Spinal cord (tissue), 10 donors: Measurements from ENCODE around the gene KRTAP10-5. TPM values are rescaled to one million over a fixed set of nuclear protein-coding genes. Genes with fewer than 3 reads are reported as not detected.
"Not testable (repeated sequence)": the region's sequence is repeated elsewhere in the genome, so short reads cannot be mapped to it uniquely, and the experiment has no call there.

ENCODE experiments used
- DNase-seq, 6 donors: peaks; one replicate each; pipeline versions ENCODE4 v3.0.0 to v3.0.0-alpha.2; 2013 to 2015; ENCODE audit warnings: low spot score in 6 of 6, low read depth in 4 of 6
- H3K27ac ChIP-seq: one replicate; pipeline ENCODE4 v1.5.1; 2013; ENCODE audit warnings: low read depth, low read length, control low read depth
- H3K27me3 ChIP-seq: one replicate; pipeline ENCODE4 v1.6.1; 2013; ENCODE audit warnings: low read length; ENCODE audit not compliant: control insufficient read depth, insufficient read depth
- H3K36me3 ChIP-seq: one replicate; pipeline ENCODE4 v1.6.1; 2013; ENCODE audit warnings: low read length; ENCODE audit not compliant: control insufficient read depth, insufficient read depth
- H3K4me1 ChIP-seq: one replicate; pipeline ENCODE4 v1.6.1; 2013; ENCODE audit warnings: low read length; ENCODE audit not compliant: control insufficient read depth, insufficient read depth
- H3K4me3 ChIP-seq: one replicate; pipeline ENCODE4 v1.5.1; 2013; ENCODE audit warnings: low read depth, low read length, control low read depth
- H3K9me3 ChIP-seq: one replicate; pipeline ENCODE4 v1.6.1; 2013; ENCODE audit warnings: low read length; ENCODE audit not compliant: control insufficient read depth, insufficient read depth
- WGBS: methylation state at CpG from one replicate; pipeline ENCODE4 v1.1.5; 2013; ENCODE audit warnings: missing lambda C conversion rate; ENCODE audit not compliant: insufficient coverage; 5-methylcytosine and 5-hydroxymethylcytosine counted together
- long read RNA-seq, 4 donors: transcript quantifications; one replicate each; lab custom pipeline, GENCODE V29; 2026
- polyA plus RNA-seq, 2 donors: library from polyadenylated mRNA; unstranded; fragments of 120-200 nt; gene quantifications; one replicate each; pipeline ENCODE4 v1.2.1, GENCODE V29; 2013; ENCODE audit not compliant: insufficient read length in 2 of 2
- total RNA-seq, 2 donors: library from RNA; depleted of rRNA in 1 of 2; stranded (reverse); fragments of 120-200 nt in 1 of 2; fragments of >200 nt in 1 of 2; gene quantifications; one replicate each; pipeline versions ENCODE4 v1.2.3 to v1.2.4, GENCODE V29; 2013 to 2014
- donor health status: healthy.

Gene KRTAP10-5, protein sequence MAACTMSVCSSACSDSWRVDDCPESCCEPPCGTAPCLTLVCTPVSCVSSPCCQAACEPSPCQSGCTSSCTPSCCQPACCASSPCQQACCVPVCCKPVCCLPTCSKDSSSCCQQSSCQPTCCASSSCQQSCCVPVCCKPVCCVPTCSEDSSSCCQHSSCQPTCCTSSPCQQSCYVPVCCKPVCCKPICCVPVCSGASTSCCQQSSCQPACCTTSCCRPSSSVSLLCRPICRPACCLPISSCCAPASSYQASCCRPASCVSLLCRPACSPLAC
- total RNA-seq: not detected
- polyA plus RNA-seq: not detected
- long read RNA-seq, donor 1: 0 reads
- long read RNA-seq, donor 2: 0 reads
- long read RNA-seq, donor 3: 0 reads
- long read RNA-seq, donor 4: 0 reads

DNA sequence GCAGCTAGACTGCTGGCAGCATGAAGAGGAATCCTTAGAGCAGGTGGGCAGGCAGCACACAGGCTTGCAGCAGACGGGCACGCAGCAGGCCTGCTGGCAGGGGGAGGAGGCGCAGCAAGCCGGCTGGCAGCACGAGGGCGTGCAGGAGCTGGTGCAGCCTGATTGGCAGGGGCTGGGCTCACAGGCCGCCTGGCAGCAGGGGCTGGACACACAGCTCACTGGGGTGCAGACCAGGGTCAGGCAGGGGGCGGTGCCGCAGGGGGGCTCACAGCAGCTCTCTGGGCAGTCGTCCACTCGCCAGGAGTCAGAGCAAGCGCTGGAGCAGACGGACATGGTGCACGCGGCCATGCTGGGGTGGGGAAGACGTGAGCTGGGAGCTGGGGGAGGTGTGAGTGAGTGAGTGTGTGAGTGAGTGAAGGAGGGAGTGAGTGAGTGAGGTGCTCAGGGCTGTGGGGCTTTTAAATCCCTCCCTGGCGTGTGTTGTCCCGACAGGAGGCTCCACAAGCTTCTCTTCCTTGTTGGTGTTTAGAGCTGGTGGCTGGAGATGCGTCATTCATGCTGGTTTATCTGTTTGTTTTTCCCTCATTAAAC lies at the start of gene KRTAP10-5:
KRTAP10-5 (minus strand) TSS at position 374 of the 591 bp plus-strand sequence; CDS start at position 348, 26 bp downstream.
- not testable (repeated sequence) for DNase-seq, H3K4me3 ChIP-seq
- WGBS: 24% methylated on average over 19 of the region's 19 CpGs

GRCh38 chr21:44628707-44629391 lies 48.4 kb upstream of the KRTAP10-5 start:
- H3K4me1 ChIP-seq: peaks cover 3% of the 10 kb centered on the region
- 70% methylated on average over 18 of the region's 18 CpGs for WGBS
- H3K36me3 ChIP-seq: no peaks in the 10 kb centered on the region
- no peak overlapping the region for H3K4me3 ChIP-seq
- H3K27me3 ChIP-seq: no peaks in the 10 kb centered on the region
- H3K27ac ChIP-seq: no peak overlapping the region
- DNase-seq: no peak
- peaks cover 7% of the 10 kb centered on the region for H3K9me3 ChIP-seq

More for the DNA sequence above, at the start of gene KRTAP10-5:
- H3K36me3 ChIP-seq, H3K9me3 ChIP-seq, H3K27ac ChIP-seq, H3K27me3 ChIP-seq, H3K4me1 ChIP-seq: not testable (repeated sequence)

GRCh38 chr21:44627831-44628233 lies 47.4 kb upstream of the KRTAP10-5 start:
- WGBS: 48% methylated on average over 10 of the region's 15 CpGs
- not testable (repeated sequence) for H3K4me3 ChIP-seq, H3K4me1 ChIP-seq, DNase-seq, H3K36me3 ChIP-seq, H3K27me3 ChIP-seq, H3K27ac ChIP-seq
- H3K9me3 ChIP-seq: peaks cover 12% of the 10 kb centered on the region

DNA sequence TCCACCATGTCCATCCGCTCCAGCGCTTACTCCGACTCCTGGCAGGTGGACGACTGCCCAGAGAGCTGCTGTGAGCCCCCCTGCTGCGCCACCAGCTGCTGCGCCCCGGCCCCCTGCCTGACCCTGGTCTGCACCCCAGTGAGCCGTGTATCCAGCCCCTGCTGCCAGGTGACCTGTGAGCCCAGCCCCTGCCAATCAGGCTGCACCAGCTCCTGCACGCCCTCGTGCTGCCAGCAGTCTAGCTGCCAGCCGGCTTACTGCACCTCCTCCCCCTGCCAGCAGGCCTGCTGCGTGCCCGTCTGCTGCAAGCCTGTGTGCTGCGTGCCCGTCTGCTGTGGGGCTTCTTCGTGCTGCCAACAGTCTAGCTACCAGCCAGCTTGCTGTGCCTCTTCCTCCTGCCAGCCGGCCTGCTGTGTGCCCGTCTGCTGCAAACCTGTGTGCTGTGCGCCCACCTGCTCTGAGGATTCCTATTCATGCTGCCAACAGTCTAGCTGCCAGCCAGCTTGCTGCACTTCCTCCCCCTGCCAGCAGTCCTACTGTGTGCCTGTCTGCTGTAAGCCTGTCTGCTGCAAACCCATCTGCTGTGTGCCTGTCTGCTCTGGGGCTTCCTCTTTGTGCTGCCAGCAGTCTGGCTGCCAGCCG lies 46.9 kb upstream of the KRTAP10-5 start:
- H3K36me3 ChIP-seq, H3K27ac ChIP-seq, H3K4me3 ChIP-seq, H3K4me1 ChIP-seq, H3K27me3 ChIP-seq, DNase-seq: not testable (repeated sequence)
- H3K9me3 ChIP-seq: peaks cover 12% of the 10 kb centered on the region
- WGBS: 72% methylated on average over 15 of the region's 20 CpGs

DNA sequence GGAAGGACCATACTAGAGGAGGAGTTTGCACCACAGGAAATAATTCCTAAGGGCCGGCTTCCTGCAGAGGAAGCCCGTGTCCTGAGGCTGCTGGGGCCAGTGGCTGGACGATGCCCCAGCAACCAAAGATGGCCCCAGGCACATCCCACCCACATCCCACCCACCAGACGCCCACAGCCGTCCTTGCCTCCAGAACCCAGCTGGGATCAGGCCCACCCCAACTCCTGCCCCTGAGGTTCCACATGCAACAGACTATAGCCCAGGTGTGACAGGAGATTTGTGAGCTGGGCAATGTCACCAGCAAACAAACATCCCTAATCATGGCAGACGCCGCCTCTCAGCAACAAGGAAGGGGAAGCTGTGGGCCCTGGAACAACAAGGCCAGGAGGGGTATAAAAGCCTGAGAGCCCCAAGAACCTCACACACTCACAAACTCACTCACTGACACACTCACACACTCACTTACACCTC lies 46.3 kb upstream of the KRTAP10-5 start, which contains the start of gene KRTAP10-9:
KRTAP10-9 (plus strand) TSS at position 421 of the 471 bp plus-strand sequence. CDS start 79 bp downstream, outside the sequence.
- H3K27ac ChIP-seq: no peak within 1 kb of the TSS
- peaks cover 3% of the 10 kb centered on the region for H3K4me1 ChIP-seq
- no peak within 1 kb of the TSS for H3K4me3 ChIP-seq
- no peaks in the 10 kb centered on the region for H3K27me3 ChIP-seq
- H3K9me3 ChIP-seq: peaks cover 9% of the 10 kb centered on the region
- no peak for DNase-seq
- WGBS: 68% methylated on average over 7 of the region's 7 CpGs
- H3K36me3 ChIP-seq: no peaks in the 10 kb centered on the region

DNA sequence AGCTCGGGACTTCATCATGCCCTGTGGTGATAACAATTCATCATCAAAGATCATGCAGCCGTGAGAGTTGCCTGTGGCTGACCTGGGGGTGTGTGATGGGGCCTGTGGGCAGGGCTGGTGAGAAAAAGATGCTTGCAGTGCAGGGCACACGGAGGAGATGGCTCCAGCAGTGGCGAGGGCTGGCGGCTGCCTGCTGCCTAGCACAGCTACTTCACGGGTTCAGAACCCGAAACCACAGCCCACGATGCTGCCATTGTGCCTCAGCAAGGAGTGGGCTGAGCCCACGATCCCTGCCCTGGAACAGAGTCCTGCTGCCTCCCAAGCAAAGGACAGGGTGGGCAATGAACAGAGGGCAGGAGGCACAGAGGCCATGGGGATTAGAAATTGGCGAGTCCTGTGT lies 45.9 kb upstream of the KRTAP10-5 start:
- Histone ChIP-seq H3K9me3 (peaks cover 7% of the 10 kb centered on the region), H3K4me1 (peaks cover 3% of the 10 kb centered on the region), H3K36me3 (no peaks in the 10 kb centered on the region), H3K27ac (no peak overlapping the region), H3K27me3 (no peaks in the 10 kb centered on the region), H3K4me3 (no peak overlapping the region)
- DNase-seq: no peak
- 78% methylated on average over 10 of the region's 10 CpGs for WGBS

DNA sequence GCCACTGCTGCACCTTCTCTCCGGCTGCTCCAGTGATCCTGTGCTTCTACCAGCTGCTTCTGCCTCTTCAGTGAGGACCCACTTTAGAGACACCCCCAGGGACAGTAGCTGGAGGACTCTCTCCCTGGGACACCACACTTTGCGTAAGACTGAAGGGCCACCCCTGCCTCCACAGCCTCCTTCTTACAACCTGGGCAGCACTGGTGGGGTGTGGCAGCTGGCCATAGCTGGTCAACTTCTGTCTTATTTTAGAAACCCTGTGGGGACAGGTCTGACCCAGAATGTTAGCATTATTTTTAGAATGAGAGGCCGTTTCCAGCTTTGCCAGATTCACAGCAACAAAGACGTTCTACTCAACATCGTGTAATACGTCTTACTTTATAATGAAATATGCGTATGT lies 45.4 kb upstream of the KRTAP10-5 start:
- H3K9me3 ChIP-seq: peaks cover 7% of the 10 kb centered on the region
- 92% methylated on average over 2 of the region's 7 CpGs for WGBS
- H3K4me3 ChIP-seq: no peak overlapping the region
- H3K27me3 ChIP-seq: no peaks in the 10 kb centered on the region
- H3K27ac ChIP-seq: no peak overlapping the region
- H3K4me1 ChIP-seq: peaks cover 3% of the 10 kb centered on the region
- no peak for DNase-seq
- H3K36me3 ChIP-seq: no peaks in the 10 kb centered on the region

- H3K27me3 ChIP-seq: no peaks in the 10 kb centered on the region
- H3K36me3 ChIP-seq: no peaks in the 10 kb centered on the region
- no peak overlapping the region for H3K27ac ChIP-seq
- H3K4me3 ChIP-seq: no peak overlapping the region
- DNase-seq: no peak
- peaks cover 5% of the 10 kb centered on the region for H3K9me3 ChIP-seq
- H3K4me1 ChIP-seq: peaks cover 3% of the 10 kb centered on the region
Measured at GRCh38 chr21:44623575-44623974, 43.2 kb upstream of the KRTAP10-5 start.

DNA sequence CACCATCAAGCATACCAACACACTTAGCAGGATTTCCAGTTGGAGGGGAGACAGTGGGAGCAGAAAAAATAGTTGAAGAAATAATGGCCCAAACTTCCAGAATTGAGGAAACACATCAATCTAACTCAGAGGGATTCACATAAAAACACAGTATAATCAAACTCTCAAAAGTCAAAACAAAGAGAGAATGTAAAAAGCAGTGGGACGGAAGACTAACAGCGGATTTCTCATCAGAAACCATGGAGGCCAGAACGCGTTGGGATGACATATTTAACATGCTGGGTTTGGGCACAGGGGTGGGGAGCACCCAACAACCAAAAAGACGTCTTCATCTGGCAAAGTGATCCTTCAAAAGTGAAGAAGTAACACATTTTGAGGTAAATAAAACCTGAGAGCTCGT lies 39.5 kb upstream of the KRTAP10-5 start:
- 82% methylated on average over 5 of the region's 6 CpGs for WGBS
- no peaks in the 10 kb centered on the region for H3K4me1 ChIP-seq
- H3K4me3 ChIP-seq: no peak overlapping the region

More for the DNA sequence above, 39.5 kb upstream of the KRTAP10-5 start:
- Histone ChIP-seq H3K27ac (no peak overlapping the region), H3K9me3 (peaks cover 5% of the 10 kb centered on the region), H3K27me3 (no peaks in the 10 kb centered on the region), H3K36me3 (no peaks in the 10 kb centered on the region)
- DNase-seq: no peak
